Activated CD8-positive, alpha-beta memory T cell treated with anti-CD3 and anti-CD28 coated beads, Interleukin-2, amount 50 U/mL, for 24 hours (primary cell): ENCODE measurements around the gene PDZD4.

Experiments used
- DNase-seq: peaks from one replicate; pipeline ENCODE4 v3.0.0-alpha.2; 2020; ENCODE audit errors: extremely low read depth

PDZD4 gene

GRCh38 chrX:153783378-153784013 is 46.8 kb downstream of the PDZD4 start:
- DNase-seq = no peak

GRCh38 chrX:153782871-153783270 is 47.5 kb downstream of the PDZD4 start:
- no peak for DNase-seq

GRCh38 chrX:153782313-153782712 is 48.0 kb downstream of the PDZD4 start:
- no peak for DNase-seq

- DNase-seq = no peak
These were observed 48.8 kb downstream of the PDZD4 start for GRCh38 chrX:153781428-153782047.

DNA sequence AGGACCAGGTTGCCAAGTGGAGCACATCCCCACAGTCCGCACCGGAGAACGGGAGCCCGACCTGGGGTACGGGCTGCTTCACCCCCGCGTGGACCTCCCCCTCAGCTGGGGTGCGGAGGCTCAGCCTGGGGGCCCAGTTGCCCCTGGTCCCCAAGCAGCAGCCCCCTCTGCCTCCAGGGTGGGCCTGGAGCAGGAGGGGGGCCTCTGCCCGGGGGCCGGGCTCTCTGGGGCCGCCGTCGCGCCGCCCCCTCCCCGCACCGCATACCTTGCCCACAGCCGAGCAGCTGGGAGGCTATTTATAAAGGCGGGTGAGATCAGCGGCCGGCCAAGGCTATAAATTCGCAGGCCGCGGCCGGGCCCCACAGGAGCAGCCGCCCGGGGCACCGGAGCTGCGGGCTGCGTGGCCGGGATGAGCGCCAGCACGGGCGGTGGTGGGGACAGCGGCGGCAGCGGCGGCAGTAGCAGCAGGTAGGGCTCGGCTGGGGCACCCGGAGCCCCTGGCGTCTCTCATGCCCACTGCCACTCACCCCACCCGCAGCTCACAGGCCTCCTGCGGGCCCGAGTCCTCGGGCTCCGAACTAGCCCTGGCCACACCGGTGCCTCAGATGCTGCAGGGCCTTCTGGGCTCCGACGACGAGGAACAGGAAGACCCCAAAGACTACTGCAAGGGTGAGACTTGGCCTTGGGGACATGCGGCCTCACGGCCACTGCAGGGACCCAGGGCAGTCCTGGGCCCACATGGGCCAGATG is 49.5 kb downstream of the PDZD4 start, which contains the start of gene SRPK3:
Gene SRPK3 (plus strand): TSS at position 364 of the 750 bp plus-strand sequence. CDS start 46 bp downstream, at position 410.
- DNase-seq = no peak

DNA sequence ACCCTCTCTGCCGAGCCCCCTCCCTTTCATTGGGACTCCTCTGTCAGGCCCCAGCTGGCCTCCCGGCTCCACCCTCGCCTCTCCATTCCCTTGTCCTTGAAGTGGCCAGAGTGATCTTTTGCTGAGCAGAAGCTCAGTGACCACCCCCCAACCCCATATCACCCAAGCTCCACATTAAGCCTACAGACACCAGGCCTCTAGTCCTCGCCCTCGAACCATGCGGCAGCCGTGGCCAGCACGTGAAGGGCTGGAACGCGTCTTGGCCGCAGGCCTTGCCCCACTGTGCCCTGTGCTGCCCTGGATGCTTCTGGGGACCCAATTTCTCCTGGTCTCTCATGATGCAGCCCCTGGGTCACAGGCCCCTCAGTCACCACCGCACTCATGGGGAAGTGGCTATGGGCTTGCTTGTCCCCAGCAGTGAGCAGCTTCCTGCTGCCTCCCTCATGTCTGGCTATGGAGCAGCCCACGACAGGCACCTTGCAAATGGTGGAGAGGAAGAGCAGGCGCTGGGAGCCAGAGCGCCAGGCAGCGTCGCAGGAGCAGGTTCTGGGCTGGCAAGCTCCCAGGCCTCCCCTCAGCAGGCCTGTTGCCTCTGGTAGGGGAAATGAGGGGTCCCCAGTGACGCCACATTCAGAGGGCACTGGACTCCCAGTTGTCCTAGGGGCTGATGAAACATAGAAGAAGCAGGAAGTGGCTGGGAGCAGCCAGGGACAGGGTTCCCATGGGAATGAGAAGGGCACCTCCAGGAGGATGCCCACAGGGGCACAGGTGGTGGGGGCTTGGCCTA is 50.3 kb downstream of the PDZD4 start:
- no peak for DNase-seq

GRCh38 chrX:153778684-153779101 is 51.7 kb downstream of the PDZD4 start:
- no peak for DNase-seq

GRCh38 chrX:153778181-153778580 is 52.2 kb downstream of the PDZD4 start:
- no peak for DNase-seq

- DNase-seq = no peak
These were observed 52.9 kb downstream of the PDZD4 start for GRCh38 chrX:153777261-153778090.

- no peak for DNase-seq
These were observed 53.7 kb downstream of the PDZD4 start for GRCh38 chrX:153776611-153777045.

- no peak for DNase-seq
These were observed 54.2 kb downstream of the PDZD4 start for GRCh38 chrX:153776120-153776599.

DNA sequence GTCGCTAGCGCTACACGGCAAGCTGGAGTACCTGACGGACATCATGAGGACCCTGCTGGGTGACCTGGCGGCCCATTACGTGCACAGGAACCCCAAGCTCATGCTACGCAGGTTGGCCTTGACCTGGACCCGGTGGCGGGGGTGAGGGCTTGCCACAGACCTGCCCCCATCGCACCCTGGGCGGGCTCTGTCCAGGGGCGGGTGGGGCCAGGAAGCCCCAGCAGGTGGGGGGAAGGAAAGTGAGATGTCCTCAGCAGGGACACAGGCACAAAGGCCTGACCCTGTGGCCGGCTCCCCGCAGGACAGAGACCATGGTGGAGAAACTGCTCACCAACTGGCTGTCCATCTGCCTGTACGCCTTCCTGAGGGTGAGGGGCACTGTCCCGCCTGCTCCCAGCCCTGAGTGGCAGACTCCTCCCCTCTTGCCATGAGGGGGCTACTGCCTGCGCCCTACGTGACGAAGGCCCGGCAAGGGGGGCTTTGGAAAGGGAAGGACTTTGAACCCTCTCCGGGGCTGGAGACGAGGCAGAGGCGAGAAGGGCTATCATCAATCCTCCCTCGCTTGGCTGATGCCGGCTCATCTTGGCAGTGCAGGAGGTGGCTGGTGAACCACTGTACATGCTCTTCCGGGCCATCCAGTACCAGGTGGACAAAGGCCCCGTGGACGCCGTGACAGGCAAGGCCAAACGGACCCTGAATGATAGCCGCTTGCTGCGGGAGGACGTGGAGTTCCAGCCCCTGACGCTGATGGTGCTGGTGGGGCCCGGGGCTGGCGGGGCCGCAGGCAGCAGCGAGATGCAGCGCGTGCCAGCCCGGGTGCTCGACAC is 54.8 kb downstream of the PDZD4 start:
- no peak for DNase-seq

DNA sequence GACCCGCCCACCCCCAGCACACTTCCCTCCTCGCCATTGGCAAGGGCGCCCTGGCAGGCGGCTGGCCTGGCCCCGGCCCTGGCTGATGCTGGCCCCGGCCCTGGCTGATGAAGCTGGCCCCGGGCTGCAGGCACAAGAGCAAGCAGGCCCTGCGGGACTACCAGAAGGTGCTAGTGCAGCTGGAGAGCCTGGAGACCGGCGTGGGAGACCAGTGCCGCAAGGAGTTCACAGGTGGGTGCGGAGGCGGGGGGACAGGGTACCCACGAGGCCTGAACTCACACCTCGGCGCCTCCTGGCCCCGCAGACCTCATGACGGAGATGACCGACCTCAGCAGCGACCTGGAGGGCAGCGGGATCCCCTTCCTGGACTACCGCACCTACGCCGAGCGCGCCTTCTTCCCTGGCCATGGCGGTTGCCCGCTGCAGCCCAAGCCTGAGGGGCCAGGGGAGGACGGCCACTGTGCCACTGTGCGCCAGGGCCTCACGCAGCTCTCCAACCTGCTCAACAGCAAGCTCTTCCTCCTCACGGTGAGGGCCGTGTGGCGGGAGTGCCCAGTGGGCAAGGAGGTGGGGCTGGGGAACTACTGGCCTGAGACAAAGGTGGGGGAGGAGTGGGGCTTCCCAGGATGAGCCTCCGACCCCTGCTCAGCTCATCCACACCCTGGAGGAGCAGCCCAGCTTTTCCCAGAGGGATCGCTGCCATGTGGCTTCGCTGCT is 55.6 kb downstream of the PDZD4 start:
- no peak for DNase-seq

DNA sequence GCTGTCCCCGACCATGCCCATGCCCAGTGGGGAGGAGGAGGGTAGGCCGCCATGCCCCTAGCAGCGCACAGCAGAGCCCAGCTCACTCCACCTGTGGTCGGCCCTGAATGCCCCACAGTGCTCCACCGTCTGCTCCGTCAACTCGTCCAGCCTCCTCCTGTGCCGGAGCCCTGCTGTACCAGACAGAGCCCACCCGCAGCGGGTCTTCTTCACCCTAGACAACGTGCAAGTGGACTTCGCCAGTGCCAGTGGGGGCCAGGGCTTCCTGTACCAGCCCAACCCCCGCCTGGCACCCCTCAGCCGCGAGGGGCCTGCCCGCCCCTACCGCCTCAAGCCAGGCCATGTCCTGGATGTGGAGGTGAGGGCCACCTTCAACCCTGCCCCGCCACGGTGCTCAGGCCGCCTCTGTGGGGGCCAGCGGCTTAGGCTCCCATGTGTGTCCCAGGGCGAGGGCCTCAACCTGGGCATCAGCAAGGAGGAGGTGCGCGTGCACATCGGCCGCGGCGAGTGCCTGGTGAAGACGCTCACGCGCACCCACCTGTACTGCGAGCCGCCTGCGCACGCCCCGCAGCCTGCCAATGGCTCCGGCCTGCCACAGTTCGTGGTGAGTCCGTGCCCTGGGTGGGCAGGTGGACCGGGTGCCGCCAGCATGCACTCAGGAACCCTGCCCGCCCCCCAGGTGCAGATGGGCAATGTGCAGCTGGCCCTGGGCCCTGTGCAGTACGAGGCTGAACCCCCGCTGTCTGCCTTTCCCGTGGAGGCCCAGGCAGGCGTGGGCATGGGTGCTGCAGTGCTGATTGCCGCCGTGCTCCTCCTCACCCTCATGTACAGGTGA is 56.4 kb downstream of the PDZD4 start:
- no peak for DNase-seq

DNA sequence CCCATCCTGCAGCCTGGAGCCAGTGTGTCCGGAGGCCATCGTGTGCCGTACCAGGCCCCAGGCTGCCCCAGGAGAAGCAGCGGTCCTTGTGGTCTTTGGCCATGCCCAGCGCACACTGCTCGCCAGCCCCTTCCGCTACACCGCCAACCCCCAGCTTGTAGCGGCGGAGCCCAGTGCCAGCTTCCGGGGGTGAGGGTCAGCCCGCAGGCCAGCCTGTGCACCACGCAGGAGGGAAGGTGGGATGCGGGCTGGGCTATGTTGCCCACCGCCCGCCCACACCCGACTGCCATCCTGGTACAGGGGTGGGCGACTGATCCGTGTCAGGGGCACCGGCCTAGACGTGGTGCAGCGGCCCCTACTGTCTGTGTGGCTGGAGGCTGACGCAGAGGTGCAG is 57.1 kb downstream of the PDZD4 start:
- DNase-seq = no peak

DNA sequence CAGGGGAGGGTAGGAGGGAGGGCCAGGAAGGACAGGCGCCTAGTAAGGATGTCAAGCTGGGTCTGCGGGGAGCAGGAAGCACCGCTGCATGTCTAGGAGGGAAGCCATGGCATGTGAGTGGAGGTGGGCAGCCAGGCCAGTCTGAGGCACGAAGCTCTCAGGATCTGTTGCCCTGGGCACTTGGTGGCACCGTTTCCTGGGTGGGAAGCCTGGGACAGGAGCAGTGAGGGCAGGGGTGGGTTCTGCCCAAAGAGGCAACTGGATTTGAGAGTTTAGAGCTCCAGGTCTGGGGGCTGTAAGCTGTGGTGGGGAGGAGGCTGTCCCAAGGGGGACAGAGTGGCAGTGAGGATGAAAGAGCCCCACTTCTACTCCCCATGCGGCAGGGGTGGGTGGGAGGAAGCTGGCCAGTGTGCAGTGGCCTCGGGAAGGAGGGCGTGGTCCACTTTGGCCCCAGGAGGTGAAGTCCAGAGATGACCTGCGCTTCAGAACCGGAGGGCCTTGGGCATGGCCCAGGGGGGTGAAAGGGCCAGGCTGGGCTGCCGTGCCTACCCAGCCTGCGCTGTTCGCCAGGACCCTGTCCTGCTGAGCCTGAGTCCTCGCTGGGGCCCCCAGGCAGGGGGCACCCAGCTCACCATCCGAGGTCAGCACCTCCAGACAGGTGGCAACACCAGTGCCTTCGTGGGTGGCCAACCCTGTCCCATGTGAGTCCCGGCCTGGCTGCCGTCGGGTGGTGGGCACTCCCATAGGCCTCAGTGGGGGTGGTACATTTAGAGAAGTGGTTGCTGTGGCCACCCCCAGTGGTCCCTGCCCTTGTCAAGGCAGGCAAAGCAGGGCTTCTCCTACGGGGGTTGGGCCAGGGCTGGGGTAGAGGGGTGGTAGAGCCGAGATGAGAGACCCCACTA is 57.8 kb downstream of the PDZD4 start:
- DNase-seq = no peak
